CD4-positive, alpha-beta T cell (primary cell): ENCODE data around the gene SYNE3. TPM values are rescaled to one million over a fixed set of nuclear protein-coding genes. Genes with fewer than 3 reads are reported as not detected.
A peak's percentile ranks its signal among the peaks of the same experiment; 100 is the strongest.

Experiments
- ATAC-seq: fragments of 200-7000 bp; cut with Tn5 transposase; one replicate; pipeline ENCODE4 v1.10.0; 2022; ENCODE audit warnings: mild to moderate bottlenecking; ENCODE audit not compliant: poor library complexity
- CTCF ChIA-PET: fragments of 350-600 bp; sonication (Branson Sonifier 250); formaldehyde crosslinking; loops from one replicate; lab custom pipeline; 2021; ENCODE audit warnings: antibody characterized with exemption, inconsistent platforms; lab: Charles Lee
- POLR2A ChIA-PET: fragments of 350-600 bp; sonication (Branson Sonifier 250); formaldehyde crosslinking; loops from one replicate; lab custom pipeline; 2021; ENCODE audit warnings: antibody characterized with exemption, inconsistent platforms; lab: Charles Lee
- DNase-seq, 14 experiments: peaks; one replicate each; pipeline ENCODE4 v3.0.0-alpha.2; 2013 to 2020; ENCODE audit warnings: mixed read lengths in 2 of 14
- H3K27ac ChIP-seq, 2 donors: one replicate each; pipeline versions ENCODE4 v1.5.1 to v1.7.0; 2013; ENCODE audit warnings: low read length in 2 of 2, low read depth in 1 of 2, mild to moderate bottlenecking in 1 of 2
- H3K27me3 ChIP-seq, 2 experiments: 1 replicate in 1 of 2; 2 replicates in 1 of 2; pipeline versions ENCODE4 v1.6.1 to v1.7.0; 2013; ENCODE audit warnings: low read length in 2 of 2, control low read depth in 1 of 2, mild to moderate bottlenecking in 1 of 2, moderate library complexity in 1 of 2; ENCODE audit not compliant: insufficient read depth in 2 of 2, control insufficient read depth in 1 of 2
- H3K36me3 ChIP-seq: one replicate; pipeline ENCODE4 v1.6.1; 2013; ENCODE audit warnings: low read length, control low read depth; ENCODE audit not compliant: insufficient read depth
- H3K4me1 ChIP-seq: one replicate; pipeline ENCODE4 v1.6.1; 2013; ENCODE audit warnings: low read length, control low read depth; ENCODE audit not compliant: insufficient read depth
- H3K4me3 ChIP-seq: one replicate; pipeline ENCODE4 v1.5.1; 2013; ENCODE audit warnings: mild to moderate bottlenecking, low read length, moderate library complexity
- H3K9me3 ChIP-seq, 2 experiments: 1 replicate in 1 of 2; 2 replicates in 1 of 2; pipeline versions ENCODE4 v1.6.1 to v1.7.0; 2013; ENCODE audit warnings: low read length in 2 of 2, mild to moderate bottlenecking in 2 of 2, control low read depth in 1 of 2, moderate library complexity in 1 of 2; ENCODE audit not compliant: control insufficient read depth in 1 of 2, insufficient read depth in 1 of 2
- H3K27ac Mint-ChIP-seq: one replicate; pipeline ENCODE4 v1.8.0; 2020; ENCODE audit warnings: mixed read lengths
- H3K27me3 Mint-ChIP-seq: one replicate; pipeline ENCODE4 v1.8.0; 2021; ENCODE audit warnings: mixed read lengths
- H3K36me3 Mint-ChIP-seq: one replicate; pipeline ENCODE4 v1.8.0; 2021; ENCODE audit warnings: low read depth, mixed read lengths
- H3K4me1 Mint-ChIP-seq: one replicate; pipeline ENCODE4 v1.8.0; 2021; ENCODE audit warnings: low read depth, mixed read lengths
- H3K4me3 Mint-ChIP-seq: one replicate; pipeline ENCODE4 v1.8.0; 2020; ENCODE audit warnings: mild to moderate bottlenecking, mixed read lengths
- H3K9me3 Mint-ChIP-seq: one replicate; pipeline ENCODE4 v1.8.0; 2020; ENCODE audit warnings: mixed read lengths
- intact Hi-C, 2 experiments: fragments of 100-400 bp; cut with DNase I in 1 of 2; cut with micrococcal nuclease in 1 of 2; formaldehyde crosslinking; loops; one replicate each; pipeline versions ENCODE4 v1.15.1 to v1.9.0; 2023 to 2025; cut with DNase I, micrococcal nuclease
- total RNA-seq, 174 experiments: library from RNA in 2 of 174; stranded (reverse) in 2 of 174; gene quantifications; one replicate each; pipeline ENCODE4 v1.2.3 and lab custom pipeline; 2021 to 2026
- TF ChIP-seq, protein P1 (sequence below): fragments of 200-600 bp; IDR thresholded peaks from one replicate; pipeline ENCODE4 v1.8.0; 2022; ENCODE audit warnings: antibody characterized with exemption, mild to moderate bottlenecking

The SYNE3 gene
- total RNA-seq, 2 experiments from 2014 or later = 29.4 to 31.4 TPM

DNA sequence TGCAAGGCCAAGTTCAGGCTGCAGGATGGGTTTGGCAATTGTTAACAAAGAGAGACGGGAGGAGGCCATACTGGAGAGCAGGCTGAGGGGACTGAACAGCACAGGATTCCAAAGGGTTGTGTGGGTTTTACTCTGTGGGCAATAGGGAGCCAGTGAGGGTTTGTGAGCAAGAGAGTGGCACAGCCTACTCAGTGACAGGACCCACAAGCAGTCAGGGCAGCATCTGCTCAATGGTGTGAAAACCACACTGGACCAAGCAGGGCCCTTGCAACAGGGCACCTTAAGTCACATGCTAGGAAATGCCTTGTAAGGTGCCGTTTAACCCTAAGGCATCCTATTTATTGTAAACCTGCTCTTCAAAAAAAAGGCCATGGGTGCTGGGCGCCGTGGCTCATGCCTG is 22.0 kb downstream of the SYNE3 start:
- intact Hi-C loops = no loop called here
- POLR2A ChIA-PET = interaction anchor here (0.8 to 1.0 kb wide), 2 partner anchors 16 to 22 kb away, joined by 3 read pairs; partner anchors contain the start of gene SYNE3
- H3K27ac Mint-ChIP-seq = peak overlapping the region; percentile 68

DNA sequence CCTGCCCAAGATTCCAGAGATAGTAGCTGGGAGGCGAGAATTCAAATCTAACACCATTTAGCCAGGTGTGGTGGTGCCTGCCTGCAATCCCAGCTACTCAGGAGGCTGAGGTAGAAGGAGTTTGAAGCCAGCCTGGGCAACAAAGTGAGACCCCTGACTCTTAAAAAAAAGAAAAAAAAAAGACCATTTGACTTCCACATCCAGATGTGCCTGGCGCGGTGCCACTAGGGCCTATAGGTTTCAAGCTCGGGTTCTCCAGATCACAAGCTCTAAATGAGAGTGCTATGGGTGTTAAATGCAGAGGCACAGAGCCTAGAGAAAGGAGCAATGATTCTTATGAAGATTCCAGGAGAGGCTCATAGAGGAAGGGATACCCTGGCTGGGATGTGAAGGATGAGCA is 22.5 kb downstream of the SYNE3 start:
- Mint-ChIP-seq H3K27me3 (no peaks in the 10 kb centered on the region), H3K4me1 (peaks cover 83% of the 10 kb centered on the region), H3K9me3 (no peaks in the 10 kb centered on the region), H3K4me3 (peak overlapping the region; percentile 5), H3K36me3 (peaks cover 8% of the 10 kb centered on the region), H3K27ac (peak overlapping the region; percentile 68)
- H3K4me3 ChIP-seq = no peak overlapping the region
- no peak overlapping the region for H3K27ac ChIP-seq
- TF ChIP-seq, protein P1, sequence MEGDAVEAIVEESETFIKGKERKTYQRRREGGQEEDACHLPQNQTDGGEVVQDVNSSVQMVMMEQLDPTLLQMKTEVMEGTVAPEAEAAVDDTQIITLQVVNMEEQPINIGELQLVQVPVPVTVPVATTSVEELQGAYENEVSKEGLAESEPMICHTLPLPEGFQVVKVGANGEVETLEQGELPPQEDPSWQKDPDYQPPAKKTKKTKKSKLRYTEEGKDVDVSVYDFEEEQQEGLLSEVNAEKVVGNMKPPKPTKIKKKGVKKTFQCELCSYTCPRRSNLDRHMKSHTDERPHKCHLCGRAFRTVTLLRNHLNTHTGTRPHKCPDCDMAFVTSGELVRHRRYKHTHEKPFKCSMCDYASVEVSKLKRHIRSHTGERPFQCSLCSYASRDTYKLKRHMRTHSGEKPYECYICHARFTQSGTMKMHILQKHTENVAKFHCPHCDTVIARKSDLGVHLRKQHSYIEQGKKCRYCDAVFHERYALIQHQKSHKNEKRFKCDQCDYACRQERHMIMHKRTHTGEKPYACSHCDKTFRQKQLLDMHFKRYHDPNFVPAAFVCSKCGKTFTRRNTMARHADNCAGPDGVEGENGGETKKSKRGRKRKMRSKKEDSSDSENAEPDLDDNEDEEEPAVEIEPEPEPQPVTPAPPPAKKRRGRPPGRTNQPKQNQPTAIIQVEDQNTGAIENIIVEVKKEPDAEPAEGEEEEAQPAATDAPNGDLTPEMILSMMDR = no peak
- H3K4me1 ChIP-seq = peaks cover 57% of the 10 kb centered on the region
- intact Hi-C loops = no loop called here
- peaks cover 2% of the 10 kb centered on the region for H3K36me3 ChIP-seq
- ChIA-PET POLR2A (interaction anchor here (0.8 to 1.9 kb wide), 4 partner anchors 13 to 29 kb away, joined by 3 to 7 read pairs (median 4); partner anchors contain the start of gene SYNE3), CTCF (no interaction called here)
- DNase-seq (no peak), ATAC-seq (no peak)
- H3K27me3 ChIP-seq = no peaks in the 10 kb centered on the region
- H3K9me3 ChIP-seq = no peaks in the 10 kb centered on the region

More for the DNA sequence above, 22.0 kb downstream of the SYNE3 start:
- no peaks in the 10 kb centered on the region for H3K9me3 ChIP-seq
- H3K27ac ChIP-seq = no peak overlapping the region
- no peaks in the 10 kb centered on the region for H3K27me3 ChIP-seq
- H3K36me3 Mint-ChIP-seq = peaks cover 11% of the 10 kb centered on the region
- H3K9me3 Mint-ChIP-seq = no peaks in the 10 kb centered on the region
- TF ChIP-seq, protein P1 = no peak
- peaks cover 7% of the 10 kb centered on the region for H3K36me3 ChIP-seq
- no peak for ATAC-seq
- H3K27me3 Mint-ChIP-seq = no peaks in the 10 kb centered on the region
- H3K4me3 ChIP-seq = no peak overlapping the region
- CTCF ChIA-PET = no interaction called here
- peaks cover 83% of the 10 kb centered on the region for H3K4me1 Mint-ChIP-seq
- no peak for DNase-seq
- peaks cover 53% of the 10 kb centered on the region for H3K4me1 ChIP-seq
- peak overlapping the region; percentile 5 for H3K4me3 Mint-ChIP-seq

DNA sequence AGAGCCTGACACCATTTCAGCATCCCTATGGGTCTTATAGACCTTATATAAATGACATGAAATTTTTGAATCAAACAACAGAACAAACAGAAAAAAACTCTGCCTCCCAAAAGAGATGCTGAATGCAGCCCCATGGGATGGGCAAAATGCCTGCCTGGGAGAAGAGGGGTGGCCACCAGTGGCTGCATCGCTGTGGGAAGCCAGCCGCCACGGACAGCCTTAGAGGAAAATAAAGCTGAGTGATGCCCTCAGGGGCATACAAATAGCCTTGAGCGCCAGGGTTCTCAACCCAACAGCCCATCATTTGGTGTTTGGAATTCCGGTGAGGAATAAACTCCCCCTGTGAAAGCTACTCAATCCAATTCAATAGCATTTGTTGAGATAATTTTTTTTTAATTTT is 22.9 kb downstream of the SYNE3 start:
- CTCF ChIA-PET = no interaction called here
- H3K27ac ChIP-seq = no peak overlapping the region
- intact Hi-C loops = no loop called here
- no peak for ATAC-seq
- no peaks in the 10 kb centered on the region for H3K9me3 ChIP-seq
- DNase-seq = no peak
- Mint-ChIP-seq H3K36me3 (peaks cover 8% of the 10 kb centered on the region), H3K4me3 (no peak overlapping the region), H3K4me1 (peaks cover 81% of the 10 kb centered on the region), H3K9me3 (no peaks in the 10 kb centered on the region), H3K27ac (peak overlapping the region; percentile 49), H3K27me3 (no peaks in the 10 kb centered on the region)
- H3K4me1 ChIP-seq = peaks cover 53% of the 10 kb centered on the region
- POLR2A ChIA-PET = interaction anchor here (1.0 to 1.9 kb wide), 3 partner anchors 13 to 30 kb away, joined by 3 to 7 read pairs (median 4); partner anchors contain the start of gene SYNE3
- H3K4me3 ChIP-seq = no peak overlapping the region
- H3K36me3 ChIP-seq = no peaks in the 10 kb centered on the region
- TF ChIP-seq, protein P1 = no peak
- no peaks in the 10 kb centered on the region for H3K27me3 ChIP-seq
